Measurements from ENCODE around the gene SLC26A11.

SLC26A11 gene

GRCh38 chr17:80201446-80201845 is 18.8 kb upstream of the SLC26A11 start:
- H2BK15ac ChIP-seq (ENCODE audit: low read depth, poor library complexity, severe bottlenecking): no peak overlapping the region
- no peak for DNase-seq
- peaks cover 6% of the 10 kb centered on the region for H3K4me1 ChIP-seq (ENCODE audit: control insufficient read depth, insufficient read depth, low read depth, low read length)

GRCh38 chr17:80202197-80202596 is 18.0 kb upstream of the SLC26A11 start:
- Histone ChIP-seq H2AK5ac (ENCODE audit: low read length, severe bottlenecking) (no peak overlapping the region), H3K4ac (ENCODE audit: low read depth in 1 of 2, low read length in 2 of 2) (no peak overlapping the region)

More at GRCh38 chr17:80201446-80201845, 18.8 kb upstream of the SLC26A11 start:
- whole genome bisulfite sequencing: 96% methylated on average over 15 of the region's 15 CpGs
- Histone ChIP-seq H3K27me3 (ENCODE audit: control insufficient read depth in 1 of 2, insufficient read depth in 1 of 2, low read length in 2 of 2) (no peaks in the 10 kb centered on the region), H3K79me1 (replicated peaks; ENCODE audit: low read length, poor library complexity, severe bottlenecking) (no peaks in the 10 kb centered on the region), H3K36me3 (ENCODE audit: control insufficient read depth in 1 of 2, insufficient read depth in 2 of 2, low read depth in 1 of 2, low read length in 2 of 2) (no peaks in the 10 kb centered on the region), H3K14ac (ENCODE audit: low read length in 2 of 2) (no peak overlapping the region), H3K18ac (ENCODE audit: low read depth in 1 of 2, low read length in 2 of 2) (no peak overlapping the region), H3K9me3 (ENCODE audit: control insufficient read depth, low read length) (no peaks in the 10 kb centered on the region), H2BK120ac (ENCODE audit: low read depth, low read length) (no peak overlapping the region), H3K27ac (ENCODE audit: low read length, poor library complexity, severe bottlenecking) (no peak overlapping the region), H2BK12ac (ENCODE audit: low read length in 2 of 2) (no peak overlapping the region), H2AK5ac (ENCODE audit: low read length, severe bottlenecking) (no peak overlapping the region), H3K9ac (ENCODE audit: low read length) (no peak overlapping the region), H2AFZ (ENCODE audit: low read depth, low read length) (no peak overlapping the region), H3K4ac (ENCODE audit: low read depth in 1 of 2, low read length in 2 of 2) (no peak overlapping the region), H4K91ac (ENCODE audit: low read length) (no peak overlapping the region), H3K4me3 (ENCODE audit: insufficient read depth in 1 of 2, low read depth in 1 of 2, low read length in 2 of 2) (no peak overlapping the region), H3K4me2 (ENCODE audit: low read length, poor library complexity, severe bottlenecking) (no peak overlapping the region), H4K8ac (ENCODE audit: low read length) (no peak overlapping the region), H2BK5ac (ENCODE audit: low read depth, low read length, poor library complexity, severe bottlenecking) (no peak overlapping the region), H3K23ac (ENCODE audit: low read length in 2 of 2) (no peak overlapping the region)

GRCh38 chr17:80203471-80203963 is 16.7 kb upstream of the SLC26A11 start:
- H4K91ac ChIP-seq (ENCODE audit: low read length): no peak overlapping the region
- no peak overlapping the region for H2BK120ac ChIP-seq (ENCODE audit: low read depth, low read length)

More at GRCh38 chr17:80202197-80202596, 18.0 kb upstream of the SLC26A11 start:
- Histone ChIP-seq H2BK120ac (ENCODE audit: low read depth, low read length) (no peak overlapping the region), H3K4me1 (ENCODE audit: control insufficient read depth, insufficient read depth, low read depth, low read length) (peaks cover 6% of the 10 kb centered on the region), H2AFZ (ENCODE audit: low read depth, low read length) (no peak overlapping the region), H3K79me1 (replicated peaks; ENCODE audit: low read length, poor library complexity, severe bottlenecking) (no peaks in the 10 kb centered on the region), H3K27ac (ENCODE audit: low read length, poor library complexity, severe bottlenecking) (no peak overlapping the region), H4K91ac (ENCODE audit: low read length) (no peak overlapping the region), H3K23ac (ENCODE audit: low read length in 2 of 2) (no peak overlapping the region), H3K27me3 (ENCODE audit: control insufficient read depth in 1 of 2, insufficient read depth in 1 of 2, low read length in 2 of 2) (no peaks in the 10 kb centered on the region), H3K9me3 (ENCODE audit: control insufficient read depth, low read length) (no peaks in the 10 kb centered on the region), H3K14ac (ENCODE audit: low read length in 2 of 2) (no peak overlapping the region), H2BK15ac (ENCODE audit: low read depth, poor library complexity, severe bottlenecking) (no peak overlapping the region), H2BK5ac (ENCODE audit: low read depth, low read length, poor library complexity, severe bottlenecking) (no peak overlapping the region), H3K9ac (ENCODE audit: low read length) (no peak overlapping the region), H3K4me2 (ENCODE audit: low read length, poor library complexity, severe bottlenecking) (no peak overlapping the region), H3K36me3 (ENCODE audit: control insufficient read depth in 1 of 2, insufficient read depth in 2 of 2, low read depth in 1 of 2, low read length in 2 of 2) (peaks cover 0 to 5% of the 10 kb centered on the region in 2 experiments), H3K4me3 (ENCODE audit: insufficient read depth in 1 of 2, low read depth in 1 of 2, low read length in 2 of 2) (no peak overlapping the region), H2BK12ac (ENCODE audit: low read length in 2 of 2) (no peak overlapping the region), H4K8ac (ENCODE audit: low read length) (no peak overlapping the region), H3K18ac (ENCODE audit: low read depth in 1 of 2, low read length in 2 of 2) (no peak overlapping the region)
- WGBS: 97% methylated on average over 16 of the region's 17 CpGs
- DNase-seq: no peak

GRCh38 chr17:80204626-80205468 is 15.4 kb upstream of the SLC26A11 start:
- H3K79me1 ChIP-seq (replicated peaks; ENCODE audit: low read length, poor library complexity, severe bottlenecking): no peaks in the 10 kb centered on the region
- H2BK15ac ChIP-seq (ENCODE audit: low read depth, poor library complexity, severe bottlenecking): no peak overlapping the region
- H2AFZ ChIP-seq (ENCODE audit: low read depth, low read length): no peak overlapping the region
- WGBS: 87% methylated on average over 18 of the region's 19 CpGs
- no peak overlapping the region for H3K27ac ChIP-seq (ENCODE audit: low read length, poor library complexity, severe bottlenecking)
- H3K18ac ChIP-seq (ENCODE audit: low read depth in 1 of 2, low read length in 2 of 2): no peak overlapping the region
- no peak overlapping the region for H3K4me3 ChIP-seq (ENCODE audit: insufficient read depth in 1 of 2, low read depth in 1 of 2, low read length in 2 of 2)
- peaks cover 4% of the 10 kb centered on the region for H3K4me1 ChIP-seq (ENCODE audit: control insufficient read depth, insufficient read depth, low read depth, low read length)
- no peak overlapping the region for H3K9ac ChIP-seq (ENCODE audit: low read length)
- no peak overlapping the region for H2BK5ac ChIP-seq (ENCODE audit: low read depth, low read length, poor library complexity, severe bottlenecking)
- H4K91ac ChIP-seq (ENCODE audit: low read length): no peak overlapping the region
- no peak overlapping the region for H2BK12ac ChIP-seq (ENCODE audit: low read length in 2 of 2)
- no peak overlapping the region for H2AK5ac ChIP-seq (ENCODE audit: low read length, severe bottlenecking)
- H3K27me3 ChIP-seq (ENCODE audit: control insufficient read depth in 1 of 2, insufficient read depth in 1 of 2, low read length in 2 of 2): no peaks in the 10 kb centered on the region
- H3K9me3 ChIP-seq (ENCODE audit: control insufficient read depth, low read length): no peaks in the 10 kb centered on the region
- no peak overlapping the region for H3K4ac ChIP-seq (ENCODE audit: low read depth in 1 of 2, low read length in 2 of 2)
- no peak overlapping the region for H2BK120ac ChIP-seq (ENCODE audit: low read depth, low read length)
- no peak overlapping the region for H4K8ac ChIP-seq (ENCODE audit: low read length)
- peaks cover 17 to 24% of the 10 kb centered on the region in 2 experiments for H3K36me3 ChIP-seq (ENCODE audit: control insufficient read depth in 1 of 2, insufficient read depth in 2 of 2, low read depth in 1 of 2, low read length in 2 of 2)
- DNase-seq: no peak
- H3K14ac ChIP-seq (ENCODE audit: low read length in 2 of 2): no peak overlapping the region
- no peak overlapping the region for H3K4me2 ChIP-seq (ENCODE audit: low read length, poor library complexity, severe bottlenecking)
- no peak overlapping the region for H3K23ac ChIP-seq (ENCODE audit: low read length in 2 of 2)

More at GRCh38 chr17:80203471-80203963, 16.7 kb upstream of the SLC26A11 start:
- H3K4me3 ChIP-seq (ENCODE audit: insufficient read depth in 1 of 2, low read depth in 1 of 2, low read length in 2 of 2): no peak overlapping the region
- no peak overlapping the region for H3K4ac ChIP-seq (ENCODE audit: low read depth in 1 of 2, low read length in 2 of 2)
- no peak overlapping the region for H2BK15ac ChIP-seq (ENCODE audit: low read depth, poor library complexity, severe bottlenecking)
- H3K36me3 ChIP-seq (ENCODE audit: control insufficient read depth in 1 of 2, insufficient read depth in 2 of 2, low read depth in 1 of 2, low read length in 2 of 2): peaks cover 4 to 13% of the 10 kb centered on the region in 2 experiments
- no peak overlapping the region for H4K8ac ChIP-seq (ENCODE audit: low read length)
- H2AK5ac ChIP-seq (ENCODE audit: low read length, severe bottlenecking): no peak overlapping the region
- peaks cover 4% of the 10 kb centered on the region for H3K4me1 ChIP-seq (ENCODE audit: control insufficient read depth, insufficient read depth, low read depth, low read length)
- H2BK5ac ChIP-seq (ENCODE audit: low read depth, low read length, poor library complexity, severe bottlenecking): no peak overlapping the region
- no peak overlapping the region for H3K9ac ChIP-seq (ENCODE audit: low read length)
- no peak overlapping the region for H3K14ac ChIP-seq (ENCODE audit: low read length in 2 of 2)
- H2AFZ ChIP-seq (ENCODE audit: low read depth, low read length): no peak overlapping the region
- DNase-seq: no peak
- no peaks in the 10 kb centered on the region for H3K27me3 ChIP-seq (ENCODE audit: control insufficient read depth in 1 of 2, insufficient read depth in 1 of 2, low read length in 2 of 2)
- no peak overlapping the region for H3K23ac ChIP-seq (ENCODE audit: low read length in 2 of 2)
- no peaks in the 10 kb centered on the region for H3K9me3 ChIP-seq (ENCODE audit: control insufficient read depth, low read length)
- no peak overlapping the region for H2BK12ac ChIP-seq (ENCODE audit: low read length in 2 of 2)
- H3K4me2 ChIP-seq (ENCODE audit: low read length, poor library complexity, severe bottlenecking): no peak overlapping the region
- H3K18ac ChIP-seq (ENCODE audit: low read depth in 1 of 2, low read length in 2 of 2): no peak overlapping the region
- 83% methylated on average over 10 of the region's 11 CpGs for WGBS
- no peak overlapping the region for H3K27ac ChIP-seq (ENCODE audit: low read length, poor library complexity, severe bottlenecking)
- no peaks in the 10 kb centered on the region for H3K79me1 ChIP-seq (replicated peaks; ENCODE audit: low read length, poor library complexity, severe bottlenecking)
